OCI-LY7 (cell line): Measurements from ENCODE around the gene CTCF. TPM values are rescaled to one million over a fixed set of nuclear protein-coding genes. Genes with fewer than 3 reads are reported as not detected.

Experiments
- BruUV-seq: library from RNA; stranded (reverse); fragments of 400-500 nt; replicated peaks from 2 replicates; lab custom pipeline; 2021; lab: Mats Ljungman, UMichigan
- CTCF ChIA-PET: fragments of 300-600 bp; sonication (Branson Sonifier 250); formaldehyde crosslinking; loops from one replicate; lab custom pipeline; 2022; ENCODE audit warnings: antibody characterized with exemption; ENCODE audit not compliant: unreplicated experiment; lab: Charles Lee
- POLR2A ChIA-PET: fragments of 300-600 bp; sonication (Branson Sonifier 250); formaldehyde crosslinking; loops from one replicate; lab custom pipeline; 2022; ENCODE audit warnings: antibody characterized with exemption; lab: Charles Lee
- DNase-seq: peaks from one replicate; pipeline ENCODE4 v3.0.0-alpha.2; 2015; ENCODE audit warnings: low spot score
- H2AFZ ChIP-seq: fragments of 200-600 bp; sonication (generic), shearing (Covaris generic); 2 replicates; pipeline ENCODE4 v1.6.1; 2014; ENCODE audit warnings: mild to moderate bottlenecking, antibody characterized with exemption, low read length, moderate library complexity
- H3K27ac ChIP-seq: fragments of 200-600 bp; sonication (generic); 2 replicates; pipeline ENCODE4 v1.5.1; 2014; ENCODE audit warnings: mixed run types, low read depth, mild to moderate bottlenecking, moderate library complexity, low read length, inconsistent platforms; ENCODE audit not compliant: poor library complexity, severe bottlenecking
- H3K36me3 ChIP-seq: fragments of 200-600 bp; sonication (generic); 2 replicates; pipeline ENCODE4 v1.6.1; 2014; ENCODE audit warnings: mild to moderate bottlenecking, antibody characterized with exemption, low read length, moderate library complexity, mixed read lengths; ENCODE audit not compliant: insufficient read depth
- H3K4me1 ChIP-seq: fragments of 200-600 bp; sonication (generic); 2 replicates; pipeline ENCODE4 v1.5.1; 2014; ENCODE audit warnings: mild to moderate bottlenecking, low read length; ENCODE audit not compliant: insufficient read depth, poor library complexity, severe bottlenecking
- H3K4me2 ChIP-seq: fragments of 200-600 bp; sonication (generic); 2 replicates; pipeline ENCODE4 v1.6.1; 2014; ENCODE audit warnings: mild to moderate bottlenecking, low read length
- H3K4me3 ChIP-seq: fragments of 200-600 bp; sonication (generic); 2 replicates; pipeline ENCODE4 v1.5.1; 2014; ENCODE audit warnings: mild to moderate bottlenecking, low read depth, low read length; ENCODE audit not compliant: poor library complexity, severe bottlenecking
- H3K79me2 ChIP-seq: fragments of 200-600 bp; sonication (generic); 2 replicates; pipeline ENCODE4 v1.6.1; 2016; ENCODE audit warnings: low read depth, mild to moderate bottlenecking, low read length, moderate library complexity, mixed read lengths; ENCODE audit not compliant: insufficient read depth
- H3K9me2 ChIP-seq: fragments of 200-600 bp; sonication (generic); 2 replicates; pipeline ENCODE4 v1.6.1; 2016; ENCODE audit warnings: mild to moderate bottlenecking, low read length, mixed read lengths; ENCODE audit not compliant: insufficient read depth
- H3K9me3 ChIP-seq: fragments of 200-600 bp; sonication (generic); 2 replicates; pipeline ENCODE4 v1.6.1; 2014; ENCODE audit warnings: mild to moderate bottlenecking, mixed run types, low read length, mixed read lengths
- H4K20me1 ChIP-seq: fragments of 200-600 bp; sonication (generic); 2 replicates; pipeline ENCODE4 v1.6.1; 2014; ENCODE audit warnings: mild to moderate bottlenecking, antibody characterized with exemption, low read length, moderate library complexity, mixed read lengths; ENCODE audit not compliant: insufficient read depth
- EZH2phosphoT487 ChIP-seq: fragments of 200-600 bp; sonication (generic); IDR thresholded peaks from 2 replicates; pipeline ENCODE4 v1.6.1; 2018; ENCODE audit warnings: low read depth, borderline replicate concordance, mild to moderate bottlenecking, mixed run types, antibody characterized with exemption, low read length, moderate library complexity, mixed read lengths
- intact Hi-C: fragments of 100-400 bp; cut with micrococcal nuclease; formaldehyde crosslinking; loops from one replicate; pipeline ENCODE4 v1.10.0; 2022; ENCODE audit not compliant: unreplicated experiment
- total RNA-seq, 2 experiments: library from RNA; depleted of rRNA in 1 of 2; stranded (reverse); fragments of >200 nt in 1 of 2; shearing (Covaris generic) in 1 of 2; gene quantifications; 2 replicates each; pipeline ENCODE4 v1.2.3, GENCODE V29; 2014 to 2022
- TF ChIP-seq, protein P1 (sequence below): fragments of 200-600 bp; sonication (generic); conservative IDR thresholded peaks from 2 replicates; pipeline ENCODE4 v1.5.1; 2014; ENCODE audit warnings: mild to moderate bottlenecking, antibody characterized with exemption, low read length, moderate library complexity, mixed read lengths

Gene CTCF
- total RNA-seq, 2 experiments from 2014 or later = 70.6 to 83.5 TPM

GRCh38 chr16:67667817-67668494, 105.6 kb downstream of the CTCF start:
- no peaks in the 10 kb centered on the region for H3K9me3 ChIP-seq
- H2AFZ ChIP-seq = peak overlapping the region; percentile 60; the same call in 1 of the 2 replicates
- no peaks in the 10 kb centered on the region for H4K20me1 ChIP-seq
- ChIA-PET CTCF (interaction anchor here (0.7 to 2.3 kb wide), 6 partner anchors 22 to 179 kb away, joined by 3 to 9 read pairs (median 5); no protein-coding TSS in a partner anchor), POLR2A (interaction anchor here (0.6 to 1.6 kb wide), 7 partner anchors 23 to 198 kb away, joined by 3 to 6 read pairs (median 3); partner anchors contain the start of gene CARMIL2)
- TF ChIP-seq, protein P1, sequence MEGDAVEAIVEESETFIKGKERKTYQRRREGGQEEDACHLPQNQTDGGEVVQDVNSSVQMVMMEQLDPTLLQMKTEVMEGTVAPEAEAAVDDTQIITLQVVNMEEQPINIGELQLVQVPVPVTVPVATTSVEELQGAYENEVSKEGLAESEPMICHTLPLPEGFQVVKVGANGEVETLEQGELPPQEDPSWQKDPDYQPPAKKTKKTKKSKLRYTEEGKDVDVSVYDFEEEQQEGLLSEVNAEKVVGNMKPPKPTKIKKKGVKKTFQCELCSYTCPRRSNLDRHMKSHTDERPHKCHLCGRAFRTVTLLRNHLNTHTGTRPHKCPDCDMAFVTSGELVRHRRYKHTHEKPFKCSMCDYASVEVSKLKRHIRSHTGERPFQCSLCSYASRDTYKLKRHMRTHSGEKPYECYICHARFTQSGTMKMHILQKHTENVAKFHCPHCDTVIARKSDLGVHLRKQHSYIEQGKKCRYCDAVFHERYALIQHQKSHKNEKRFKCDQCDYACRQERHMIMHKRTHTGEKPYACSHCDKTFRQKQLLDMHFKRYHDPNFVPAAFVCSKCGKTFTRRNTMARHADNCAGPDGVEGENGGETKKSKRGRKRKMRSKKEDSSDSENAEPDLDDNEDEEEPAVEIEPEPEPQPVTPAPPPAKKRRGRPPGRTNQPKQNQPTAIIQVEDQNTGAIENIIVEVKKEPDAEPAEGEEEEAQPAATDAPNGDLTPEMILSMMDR = peak; percentile 79
- TF ChIP-seq EZH2phosphoT487 = no peak
- peak overlapping the region; percentile 69 for H3K4me3 ChIP-seq
- no TSS peak for BruUV-seq
- intact Hi-C loops = loop anchor here (1.0 kb wide), 1 partner anchor 147 kb away; no protein-coding TSS in a partner anchor
- H3K4me2 ChIP-seq = peak overlapping the region; percentile 93
- no peaks in the 10 kb centered on the region for H3K79me2 ChIP-seq
- no peaks in the 10 kb centered on the region for H3K9me2 ChIP-seq
- H3K36me3 ChIP-seq = no peaks in the 10 kb centered on the region
- DNase-seq = peak; percentile 96
- peaks cover 38% of the 10 kb centered on the region for H3K4me1 ChIP-seq
- peak overlapping the region; percentile 80 for H3K27ac ChIP-seq

DNA sequence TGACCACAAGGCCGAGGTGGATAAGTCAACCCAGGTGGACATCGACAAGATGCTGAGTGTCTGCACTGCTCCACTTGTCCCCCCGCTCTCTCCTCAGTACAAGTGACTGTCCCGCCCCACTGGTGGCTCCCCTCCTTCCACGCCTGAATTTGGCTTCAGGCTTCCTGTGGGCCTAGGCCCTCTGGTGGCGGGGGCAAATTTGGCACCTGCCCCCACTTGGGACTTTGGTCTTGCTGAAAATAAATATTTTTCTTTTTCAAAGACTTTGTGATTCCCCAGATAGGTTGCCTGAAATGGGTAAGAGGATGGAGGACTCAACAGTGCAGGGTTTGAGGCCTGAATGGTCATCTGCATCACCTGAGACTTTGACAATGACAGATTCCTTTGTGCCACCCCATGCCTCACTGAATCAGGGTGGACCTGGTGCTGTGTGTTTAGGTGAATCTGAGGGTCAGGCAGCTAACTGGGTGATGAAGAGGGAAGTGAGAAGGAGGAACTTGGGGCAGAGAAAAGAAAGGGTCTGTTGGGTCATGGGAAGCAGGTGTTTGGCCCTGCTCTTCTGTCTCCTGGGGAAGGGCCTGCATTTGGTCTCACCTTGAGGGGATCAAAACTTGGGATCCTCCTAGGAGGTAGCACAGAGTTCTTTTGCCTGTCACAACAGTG, 106.3 kb downstream of the CTCF start:
- BruUV-seq = no TSS peak
- Histone ChIP-seq H3K36me3 (no peaks in the 10 kb centered on the region), H3K9me3 (no peaks in the 10 kb centered on the region), H3K9me2 (no peaks in the 10 kb centered on the region), H3K4me3 (peak overlapping the region; percentile 14), H2AFZ (peak overlapping the region; percentile 60; the same call in 1 of the 2 replicates), H3K4me1 (peaks cover 38% of the 10 kb centered on the region), H3K79me2 (no peaks in the 10 kb centered on the region), H3K4me2 (peak overlapping the region; percentile 93), H3K27ac (peak overlapping the region; percentile 80), H4K20me1 (no peaks in the 10 kb centered on the region)
- CTCF ChIA-PET = interaction anchor here (0.9 to 2.3 kb wide), 2 partner anchors 23 to 121 kb away, joined by 4 to 9 read pairs; no protein-coding TSS in a partner anchor
- TF ChIP-seq, protein P1 = peak; percentile 73
- TF ChIP-seq EZH2phosphoT487 = no peak
- peak; percentile 73 for DNase-seq
- POLR2A ChIA-PET = interaction anchor here (1.0 to 1.6 kb wide), 3 partner anchors 24 to 122 kb away, joined by 3 to 6 read pairs (median 5); partner anchors contain the start of gene CARMIL2
- intact Hi-C loops = loop anchor here (1.0 kb wide), 1 partner anchor 147 kb away; no protein-coding TSS in a partner anchor
